CD1c-positive myeloid dendritic cell (primary cell): ENCODE data around the gene RNASE7.
"Not testable (repeated sequence)": the region's sequence is repeated elsewhere in the genome, so short reads cannot be mapped to it uniquely, and the experiment has no call there.

Experiments
- DNase-seq: peaks from one replicate; pipeline ENCODE4 v3.0.0-alpha.2; 2016; ENCODE audit errors: extremely low spot score

The RNASE7 gene, protein sequence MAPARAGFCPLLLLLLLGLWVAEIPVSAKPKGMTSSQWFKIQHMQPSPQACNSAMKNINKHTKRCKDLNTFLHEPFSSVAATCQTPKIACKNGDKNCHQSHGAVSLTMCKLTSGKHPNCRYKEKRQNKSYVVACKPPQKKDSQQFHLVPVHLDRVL

DNA sequence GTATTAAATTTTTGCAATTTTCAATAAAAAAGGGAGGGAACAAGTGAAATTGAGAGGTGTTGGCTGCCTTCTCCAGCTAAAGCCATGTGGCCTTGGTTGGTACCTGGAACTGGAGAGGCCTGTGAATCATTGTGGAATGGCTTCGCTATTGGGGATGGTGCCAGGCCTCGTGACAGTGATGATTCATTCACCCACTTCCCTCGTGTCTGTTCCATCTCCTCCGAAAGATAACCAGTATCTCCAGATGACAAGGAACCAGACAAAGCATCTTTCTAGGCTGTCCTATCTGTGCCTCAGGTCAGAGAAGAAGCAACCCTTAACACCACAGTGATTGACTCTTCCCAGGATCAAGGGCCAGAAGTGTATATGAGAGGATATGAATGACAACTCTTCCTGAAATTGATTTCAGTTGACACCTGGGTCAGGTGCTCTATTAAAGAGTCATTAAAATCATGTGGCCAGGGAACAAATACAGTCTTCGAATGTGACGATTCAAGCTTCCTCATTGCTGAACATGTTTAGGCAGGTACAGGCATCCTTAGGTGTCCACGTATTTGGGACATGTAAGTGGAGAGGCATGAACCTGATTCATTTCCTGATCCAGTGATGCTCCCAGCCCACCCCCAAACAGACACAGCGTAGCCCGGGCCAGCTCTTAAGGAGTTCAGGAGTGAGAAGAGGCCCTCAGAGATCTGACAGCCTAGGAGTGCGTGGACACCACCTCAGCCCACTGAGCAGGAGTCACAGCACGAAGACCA is at the start of gene RNASE7:
TSS of gene RNASE7 (plus strand) at position 687 of the 758 bp plus-strand sequence. CDS start 631 bp downstream, outside the sequence.
- peak; percentile 58 for DNase-seq

DNA sequence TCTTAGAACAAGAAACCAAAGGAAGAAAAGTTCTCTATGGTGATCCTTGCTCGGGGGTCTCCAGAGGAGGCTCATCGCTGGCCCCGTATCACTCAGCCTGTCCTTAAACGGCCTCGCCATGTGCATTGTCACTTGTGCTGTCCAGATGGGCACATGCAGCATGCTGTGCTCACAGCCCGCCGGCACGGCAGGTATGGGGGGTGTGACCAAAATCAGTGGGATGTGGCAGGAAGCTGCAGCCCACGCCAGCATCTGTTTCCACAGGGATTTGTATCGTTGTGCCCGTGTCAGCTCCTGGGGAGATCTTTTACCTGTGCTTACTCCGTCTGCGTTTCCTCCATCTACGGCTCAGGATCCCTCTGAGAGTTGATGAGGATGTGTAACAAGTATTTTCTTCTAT is 45.6 kb upstream of the RNASE7 start:
- DNase-seq, result no peak

DNA sequence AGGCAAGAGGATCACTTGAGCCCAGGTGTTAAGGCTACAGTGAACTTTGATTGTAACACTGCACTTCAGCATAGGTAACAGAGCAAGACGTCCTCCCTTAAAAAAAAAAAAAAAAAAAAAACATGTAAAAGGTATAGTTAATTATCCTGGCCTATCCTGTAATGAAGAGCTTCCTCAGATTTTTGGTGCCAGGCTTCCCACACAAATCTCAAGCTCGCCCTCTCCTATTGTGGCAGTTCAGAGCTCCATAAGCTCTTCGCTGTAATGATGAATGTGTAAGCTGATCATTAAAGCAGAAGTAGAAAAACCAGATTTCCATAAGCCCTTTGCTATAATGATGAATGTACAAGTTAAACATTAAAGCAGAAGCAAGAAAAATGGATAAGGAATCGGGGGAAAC is 45.0 kb upstream of the RNASE7 start:
- no peak for DNase-seq

DNA sequence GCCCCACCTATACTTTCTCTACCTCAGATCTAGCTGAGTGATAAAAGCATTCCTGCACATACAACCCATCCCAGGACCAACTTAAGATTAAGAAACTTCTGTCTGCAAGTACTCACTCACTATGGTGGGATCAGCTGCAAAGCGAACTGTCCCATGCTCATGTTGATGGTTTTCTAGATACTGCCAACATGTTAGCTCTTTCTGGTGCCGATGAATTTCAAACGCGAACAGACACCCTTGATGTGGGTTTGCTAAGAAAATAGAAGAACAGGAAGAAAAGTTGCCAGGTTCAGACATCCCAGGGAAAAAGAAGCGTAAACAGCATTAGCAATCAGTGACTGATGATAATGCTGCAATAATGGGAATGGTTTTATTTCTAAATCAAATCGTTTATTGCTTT is 44.6 kb upstream of the RNASE7 start:
- DNase-seq, result no peak

DNA sequence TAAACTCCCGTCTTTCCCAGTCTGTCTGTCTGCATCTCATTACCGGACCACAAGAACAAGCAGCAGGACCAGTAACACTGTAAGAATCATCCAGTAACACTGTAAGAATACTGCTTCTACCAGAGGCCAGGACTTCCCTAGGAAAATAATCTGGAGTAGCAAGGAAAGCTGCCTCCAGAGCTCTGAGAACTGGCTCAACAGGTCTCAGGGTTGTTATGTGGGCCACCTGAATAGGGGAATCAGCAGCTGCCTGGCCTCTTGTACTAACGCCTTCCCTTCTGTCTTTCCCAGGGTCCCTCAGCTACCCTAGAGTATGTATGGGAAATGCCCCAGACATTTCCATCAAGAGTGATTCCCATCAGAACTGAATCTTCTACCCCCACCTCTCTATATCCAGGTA is 44.0 kb upstream of the RNASE7 start:
- no peak for DNase-seq

DNA sequence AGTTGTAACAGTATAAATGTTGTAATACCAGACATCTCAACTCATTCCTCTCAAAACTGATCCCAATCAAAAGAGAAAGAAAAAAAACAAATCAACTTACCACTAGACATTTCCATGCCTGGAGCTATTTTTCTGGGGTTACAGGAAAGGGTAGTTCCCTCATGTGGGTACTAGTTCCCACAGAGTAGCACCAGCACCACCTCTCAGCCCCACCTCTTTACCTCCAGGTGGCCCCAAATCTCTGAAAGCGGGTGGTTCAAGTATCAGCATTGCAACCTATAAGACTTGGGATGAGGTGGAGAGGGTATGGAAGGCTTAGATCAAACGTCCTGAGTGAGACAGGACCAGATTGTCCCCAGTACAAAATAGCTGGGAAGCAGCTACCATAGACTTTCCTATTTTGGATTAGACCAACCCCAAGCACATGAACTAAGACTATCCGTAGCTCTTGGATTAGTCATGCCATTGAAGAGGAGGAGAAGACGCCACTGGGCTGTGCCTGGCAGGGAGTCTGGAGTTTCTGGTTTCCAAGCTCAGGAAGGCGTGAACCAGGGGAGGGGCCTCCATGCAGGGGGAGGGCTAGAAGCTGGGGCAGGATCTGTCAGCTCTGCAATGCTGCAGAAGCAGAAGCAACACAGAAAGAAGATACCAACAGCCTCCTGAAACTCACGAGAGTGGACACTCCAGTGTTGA is 43.3 kb upstream of the RNASE7 start, which contains the start of gene SLC39A2:
TSS of gene SLC39A2 (plus strand) at position 620 of the 693 bp plus-strand sequence. CDS start 154 bp downstream, outside the sequence.
- no peak for DNase-seq

DNA sequence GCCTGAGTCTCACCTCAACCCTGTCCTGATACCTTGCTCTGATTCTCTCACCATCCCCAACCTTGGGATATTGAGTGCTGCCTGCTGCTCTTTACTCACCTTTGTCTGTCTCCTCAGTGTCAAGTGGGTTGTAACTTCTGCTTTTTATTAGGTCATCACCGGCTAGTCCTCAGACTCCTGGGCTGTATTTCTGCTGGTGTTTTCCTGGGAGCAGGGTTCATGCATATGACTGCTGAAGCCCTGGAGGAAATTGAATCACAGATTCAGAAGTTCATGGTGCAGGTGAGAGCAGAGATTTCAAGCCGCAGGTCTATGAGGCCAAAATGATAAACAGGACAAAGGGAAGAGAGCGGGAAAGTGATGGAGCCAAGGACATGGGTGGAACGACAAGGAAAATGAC is 42.6 kb upstream of the RNASE7 start:
- no peak for DNase-seq

DNA sequence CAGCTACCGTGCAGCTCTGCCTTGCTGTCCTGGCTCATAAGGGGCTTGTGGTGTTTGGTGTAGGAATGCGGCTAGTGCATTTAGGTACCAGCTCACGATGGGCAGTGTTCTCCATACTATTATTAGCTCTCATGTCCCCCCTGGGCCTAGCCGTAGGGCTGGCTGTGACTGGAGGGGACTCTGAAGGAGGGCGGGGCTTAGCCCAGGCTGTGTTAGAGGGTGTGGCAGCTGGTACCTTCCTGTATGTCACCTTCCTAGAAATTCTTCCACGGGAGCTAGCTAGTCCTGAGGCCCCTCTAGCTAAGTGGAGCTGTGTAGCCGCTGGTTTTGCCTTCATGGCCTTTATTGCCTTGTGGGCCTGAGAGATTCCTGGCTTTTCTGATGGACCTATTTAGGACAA is 40.9 kb upstream of the RNASE7 start:
- no peak for DNase-seq

DNA sequence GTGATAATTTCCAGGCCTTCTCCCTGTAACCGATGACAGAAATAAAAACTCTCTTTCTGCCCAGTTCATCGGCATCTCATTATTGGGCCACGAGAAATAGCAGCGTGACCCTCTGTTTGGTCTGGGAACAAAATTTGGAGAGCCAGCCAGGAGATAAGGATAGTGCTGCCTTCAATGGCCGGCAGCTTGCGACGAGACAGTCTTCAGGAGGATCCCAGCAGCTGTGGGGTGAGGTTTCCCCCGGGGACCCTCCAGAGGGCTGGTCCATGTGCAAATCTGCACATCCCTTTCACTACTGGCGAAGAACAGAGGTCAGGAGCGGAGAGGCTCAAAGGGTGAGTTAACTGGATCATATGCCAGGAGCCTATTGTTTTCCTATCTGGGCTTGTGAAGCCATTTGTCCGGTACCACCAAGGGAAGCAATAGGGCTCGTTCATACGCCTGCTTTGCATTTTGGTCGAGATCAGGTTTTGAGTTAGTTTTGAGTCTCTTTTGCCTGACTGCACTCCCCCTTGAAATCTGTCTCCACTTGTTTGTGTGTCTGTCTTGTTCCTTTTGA is 38.3 kb upstream of the RNASE7 start:
- DNase-seq, result no peak

DNA sequence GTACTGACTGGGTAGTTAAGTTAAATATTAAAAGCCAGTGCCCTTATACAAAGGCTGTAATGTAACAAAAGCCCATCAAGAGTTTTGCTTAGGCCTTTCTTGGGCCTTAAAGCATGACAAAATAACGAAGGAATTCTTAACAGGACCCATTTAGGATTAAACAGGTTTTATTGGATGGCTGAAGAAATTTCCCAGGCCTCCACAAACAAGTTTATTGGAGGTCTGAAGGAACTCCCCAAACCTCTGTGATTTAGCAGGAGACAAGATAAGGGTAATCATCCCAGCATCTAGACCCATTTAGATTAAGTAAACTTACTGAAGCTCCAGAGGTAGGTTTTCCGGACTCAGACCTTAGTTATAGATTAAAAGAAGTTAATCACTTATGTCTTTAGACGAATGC is 32.4 kb upstream of the RNASE7 start:
- not testable (repeated sequence) for DNase-seq

DNA sequence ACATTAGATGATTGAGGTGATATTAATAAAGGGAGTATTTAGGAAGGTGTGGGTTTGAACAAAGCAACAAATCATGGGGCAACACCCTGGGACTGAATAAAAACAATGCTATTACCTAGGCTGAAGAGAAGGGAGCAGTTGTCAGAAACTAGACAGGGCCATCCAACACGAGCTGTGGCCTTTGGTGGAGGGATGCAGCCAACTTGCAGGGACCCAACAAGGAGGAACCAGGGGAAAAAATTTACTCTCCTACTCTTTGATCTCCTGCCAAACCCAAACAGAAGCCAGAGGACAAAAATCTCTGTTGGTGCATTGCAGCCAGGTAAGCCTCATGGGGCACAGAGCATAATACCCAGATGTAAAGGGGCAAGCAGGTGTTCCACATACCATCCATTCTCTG is 31.0 kb upstream of the RNASE7 start:
- DNase-seq, result no peak

DNA sequence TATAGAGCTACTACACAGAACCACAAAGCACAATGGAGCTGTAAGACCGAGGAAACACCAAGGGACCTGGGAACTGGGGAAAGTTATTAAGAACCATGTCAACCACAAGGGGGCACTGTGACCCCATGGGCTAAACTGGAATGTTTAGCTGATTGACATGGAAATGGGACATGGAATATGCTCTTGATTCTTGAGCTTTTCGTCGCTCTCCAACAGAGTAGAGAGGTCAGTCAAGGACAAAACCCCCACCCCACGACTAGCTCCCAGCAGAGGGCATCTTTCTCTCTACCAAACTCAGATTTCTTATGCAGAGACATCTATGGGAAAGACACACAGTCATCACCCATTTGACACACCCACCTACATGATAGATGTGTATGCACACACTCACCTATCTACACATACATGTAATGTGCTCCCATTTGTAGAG is 27.4 kb upstream of the RNASE7 start:
- DNase-seq, result peak; percentile 93

DNA sequence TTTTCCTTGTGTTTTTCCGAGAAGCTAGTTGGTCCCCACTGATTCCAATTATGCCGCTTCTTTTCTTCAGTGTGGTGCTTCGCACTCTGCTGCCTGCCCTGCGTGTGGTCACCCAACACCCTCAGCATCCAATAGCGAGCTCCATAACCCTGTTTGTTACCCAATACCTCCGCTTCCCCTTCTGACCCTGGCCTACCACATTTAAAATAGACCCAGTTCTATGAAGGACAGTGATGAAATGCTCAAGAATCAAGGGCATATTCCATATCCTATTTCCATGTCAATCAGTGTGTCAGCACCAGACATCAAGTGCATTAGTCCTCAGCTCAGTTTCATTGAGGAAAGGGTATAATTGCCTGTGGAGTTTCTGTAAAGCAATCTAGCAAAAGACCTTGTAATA is 26.9 kb upstream of the RNASE7 start:
- peak; percentile 66 for DNase-seq

DNA sequence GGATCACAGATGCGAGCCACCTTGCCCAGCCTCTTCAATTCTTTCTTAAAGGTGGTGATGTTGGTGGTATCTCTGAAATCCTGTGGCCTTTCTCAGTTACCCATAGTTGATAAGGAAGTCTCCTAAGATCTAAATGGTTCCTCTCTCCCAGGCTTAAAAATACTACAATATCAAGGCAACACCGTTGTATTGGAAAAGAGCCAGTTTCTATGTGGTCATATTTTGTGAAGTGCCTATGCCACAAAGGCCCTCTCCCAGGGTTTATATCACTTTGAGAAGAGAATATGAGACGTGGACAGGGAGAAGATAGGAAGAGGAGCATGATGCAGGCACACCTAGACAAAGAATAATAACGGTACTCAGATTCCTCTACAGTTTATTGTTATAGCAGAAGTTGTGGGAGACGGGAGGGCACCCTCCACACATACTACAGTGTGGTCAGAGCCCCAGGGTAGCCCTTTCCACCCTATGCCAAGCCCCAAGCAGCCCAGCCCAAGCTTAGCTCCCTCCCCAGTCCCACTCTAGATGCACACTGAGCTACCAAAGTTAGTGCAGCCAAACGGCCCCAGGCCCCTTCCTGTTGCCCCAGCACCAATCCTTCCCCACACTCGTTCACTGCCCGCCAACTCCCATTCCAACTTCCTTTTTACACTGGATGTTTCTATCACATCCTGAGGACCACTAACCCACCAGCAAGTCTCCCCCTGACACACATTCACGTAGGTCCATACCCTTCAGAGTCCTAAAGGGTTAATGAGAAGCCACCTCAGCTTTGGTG is 25.6 kb upstream of the RNASE7 start:
- DNase-seq, result no peak

DNA sequence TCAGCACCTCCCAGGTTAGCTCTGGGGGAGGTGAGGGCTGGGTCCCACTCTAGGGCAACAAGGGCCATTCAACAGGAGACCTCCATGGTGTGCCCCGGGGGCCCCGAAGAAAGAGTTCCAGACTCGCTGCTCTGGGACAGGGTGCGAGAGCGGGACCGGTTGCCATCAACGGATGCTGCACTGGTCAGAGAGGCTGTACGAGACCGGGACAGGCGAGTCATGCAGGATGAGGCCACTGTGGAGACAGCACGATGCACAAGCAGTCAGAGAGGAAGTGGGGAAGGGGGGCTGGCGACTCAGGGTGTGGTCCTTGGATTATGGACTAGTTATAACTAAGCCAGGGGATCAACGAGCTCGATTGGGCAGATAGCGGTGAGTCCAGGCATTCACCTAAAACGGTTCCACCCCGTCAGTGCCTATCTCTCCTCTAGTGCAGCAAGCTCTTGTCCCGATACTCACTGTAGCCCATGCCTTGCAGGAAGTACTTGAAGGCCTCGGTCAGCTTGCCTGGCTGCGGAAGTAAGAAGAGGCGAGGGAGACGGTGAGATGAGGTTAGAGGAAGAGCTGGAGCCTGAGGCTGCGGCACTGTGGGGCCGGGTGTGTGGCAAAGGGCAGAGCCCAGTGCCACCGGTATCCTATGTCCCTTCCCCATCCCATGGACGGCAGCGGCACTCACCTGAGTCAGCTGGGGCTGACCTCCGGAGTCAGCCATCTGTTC is 24.5 kb upstream of the RNASE7 start:
- DNase-seq, result peak; percentile 33

DNA sequence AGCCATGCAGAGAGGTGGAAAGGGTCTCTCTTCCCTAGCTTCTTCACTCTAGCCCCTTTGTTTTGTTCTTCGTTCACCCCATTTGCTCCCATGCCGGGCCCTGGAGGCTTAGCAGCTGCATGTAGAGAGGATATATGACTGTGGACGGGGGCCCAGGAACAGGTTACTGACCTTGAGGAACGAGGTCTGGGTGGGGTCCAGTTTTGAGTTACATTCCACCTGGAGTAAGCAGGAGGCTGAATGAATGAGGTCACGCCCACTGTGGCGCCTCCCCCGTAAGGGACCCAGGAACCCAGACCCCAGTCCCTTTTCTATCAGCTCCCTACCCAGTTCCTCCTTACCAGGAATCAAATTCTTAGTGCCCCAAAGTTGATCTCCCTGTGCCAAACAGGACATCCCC is 23.9 kb upstream of the RNASE7 start:
- DNase-seq, result no peak

DNA sequence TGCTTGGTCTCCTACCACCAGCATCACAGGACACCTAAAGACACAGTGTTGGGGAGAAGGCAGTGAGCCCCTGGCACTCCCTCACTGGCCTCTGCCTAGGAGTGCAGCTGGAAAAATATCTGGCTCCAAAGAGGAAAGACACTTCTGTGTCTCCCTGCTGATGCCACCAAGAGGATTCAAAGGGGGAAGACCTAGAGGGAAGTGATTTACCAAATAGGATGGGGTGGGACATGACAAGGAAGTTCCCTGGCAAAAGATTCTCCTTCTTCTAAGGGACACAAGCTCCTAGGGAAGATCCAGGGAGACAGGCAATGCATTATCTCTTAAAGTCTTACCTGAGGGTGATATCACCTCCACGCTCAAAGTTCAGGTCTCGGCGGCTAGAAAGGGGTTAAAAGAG is 23.4 kb upstream of the RNASE7 start:
- DNase-seq, result peak; percentile 29

DNA sequence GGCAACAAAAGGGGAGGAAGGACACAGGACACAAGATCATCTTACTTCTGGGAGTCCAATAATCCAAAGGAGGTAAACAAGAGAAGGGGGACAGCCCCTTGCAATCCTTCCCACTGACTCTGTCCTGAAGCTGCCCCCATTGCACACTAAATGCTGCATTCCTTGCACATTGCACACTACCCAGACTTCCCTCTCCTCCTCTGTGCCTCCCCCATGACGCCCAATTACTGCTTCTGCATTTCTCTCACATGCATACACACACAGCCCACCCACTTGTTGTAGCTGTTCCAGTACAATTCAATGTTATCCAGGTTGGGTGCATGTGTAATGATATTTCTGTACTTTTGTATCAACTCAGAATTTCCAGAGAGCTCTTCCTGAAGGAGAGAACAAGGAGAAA is 22.8 kb upstream of the RNASE7 start:
- peak; percentile 75 for DNase-seq

DNA sequence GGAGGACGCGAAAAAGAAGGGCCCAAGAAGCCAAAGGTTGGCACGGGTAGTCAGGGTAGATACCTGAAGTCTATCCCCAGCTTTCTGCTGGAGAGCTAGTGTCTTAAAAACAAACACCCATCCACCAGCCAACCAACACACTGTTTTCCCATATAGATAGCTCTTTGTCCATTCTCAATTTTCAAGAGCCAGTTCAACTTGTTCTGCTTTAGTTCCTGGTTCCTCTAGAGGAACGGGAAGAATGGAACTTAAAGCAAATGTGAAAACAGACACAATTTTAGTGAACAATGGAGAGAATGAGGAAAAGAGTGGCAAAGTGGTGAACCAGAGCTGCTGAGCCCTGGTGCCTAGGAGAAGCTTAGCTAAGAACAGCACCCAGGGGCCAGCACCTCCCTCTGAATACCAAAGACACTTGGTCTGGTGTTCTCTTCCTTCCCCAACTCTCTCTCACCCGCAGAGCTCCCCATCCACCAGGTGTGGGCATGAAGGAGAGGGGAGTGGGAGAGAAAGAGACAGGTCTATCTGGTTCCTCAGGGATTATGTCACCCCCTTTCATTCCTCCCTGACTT is 21.1 kb upstream of the RNASE7 start:
- DNase-seq, result no peak

DNA sequence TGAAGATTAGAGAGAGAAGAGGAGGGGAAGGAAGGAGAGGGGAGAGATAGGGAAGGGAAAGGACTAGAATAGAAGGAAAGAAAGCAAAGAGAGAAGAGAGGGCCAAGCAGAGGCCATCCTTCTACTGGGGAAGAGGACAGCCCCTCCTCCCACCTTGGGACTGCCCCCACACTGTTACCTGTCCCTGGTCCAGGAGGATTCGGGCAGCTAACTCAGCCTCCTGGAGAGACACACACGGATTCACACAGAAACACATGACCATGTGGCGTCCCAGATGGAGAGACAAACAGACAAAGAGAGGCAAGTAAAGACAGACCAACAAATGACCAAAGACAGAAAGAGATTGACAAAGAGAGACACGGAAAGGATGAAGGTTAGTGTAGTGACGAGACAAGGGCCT is 19.5 kb upstream of the RNASE7 start:
- no peak for DNase-seq

DNA sequence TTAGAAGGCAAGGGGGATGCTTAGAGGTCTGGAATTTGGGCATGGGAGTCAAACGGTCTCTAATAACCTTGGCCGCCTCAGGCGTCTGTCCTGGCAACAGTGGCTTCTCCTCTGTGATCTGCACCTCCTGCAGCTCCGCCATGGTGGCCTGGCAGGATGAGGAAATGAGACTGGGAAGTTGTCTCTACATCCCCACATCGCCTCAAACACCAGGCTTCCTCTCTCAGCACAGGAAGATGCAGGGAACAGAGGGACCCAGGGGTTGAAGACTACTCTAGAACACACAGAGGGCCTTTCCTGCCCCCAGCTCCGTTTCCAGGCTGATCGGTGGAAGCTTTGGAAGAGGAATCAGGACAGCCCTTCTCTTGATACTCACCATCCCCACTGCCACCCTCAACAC is 19.0 kb upstream of the RNASE7 start:
- DNase-seq, result peak; percentile 76
